ENCODE measurements around the gene FRZB.

FRZB gene

DNA sequence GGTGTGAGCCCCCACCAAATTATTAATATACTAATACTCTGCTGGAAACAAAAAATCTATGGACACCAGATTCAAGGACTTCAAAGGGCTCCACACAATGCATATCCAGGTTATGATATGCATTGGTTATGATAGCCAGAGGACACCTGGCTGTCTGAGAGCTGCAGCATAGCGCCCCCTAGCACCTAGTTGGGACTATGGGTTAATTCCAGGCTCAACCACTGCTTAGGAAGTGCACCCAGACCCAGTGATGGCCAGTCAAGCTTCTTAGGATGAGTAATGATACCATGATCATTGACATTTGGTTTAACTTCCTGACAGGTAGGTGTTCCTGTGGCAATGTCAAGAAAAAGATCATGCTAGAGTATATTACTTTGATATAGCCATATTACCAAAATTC, 3.8 kb upstream of the FRZB start:
- H3K4me2 ChIP-seq (ENCODE audit: low read length) = no peak overlapping the region
- no peaks in the 10 kb centered on the region for H3F3A ChIP-seq (ENCODE audit: insufficient read depth, low read length)
- H3K9me2 ChIP-seq (ENCODE audit: low read depth, low read length) = no peaks in the 10 kb centered on the region
- H3K36me3 ChIP-seq (ENCODE audit: insufficient read depth, low read length) = no peaks in the 10 kb centered on the region
- TF ChIP-seq, protein P1, sequence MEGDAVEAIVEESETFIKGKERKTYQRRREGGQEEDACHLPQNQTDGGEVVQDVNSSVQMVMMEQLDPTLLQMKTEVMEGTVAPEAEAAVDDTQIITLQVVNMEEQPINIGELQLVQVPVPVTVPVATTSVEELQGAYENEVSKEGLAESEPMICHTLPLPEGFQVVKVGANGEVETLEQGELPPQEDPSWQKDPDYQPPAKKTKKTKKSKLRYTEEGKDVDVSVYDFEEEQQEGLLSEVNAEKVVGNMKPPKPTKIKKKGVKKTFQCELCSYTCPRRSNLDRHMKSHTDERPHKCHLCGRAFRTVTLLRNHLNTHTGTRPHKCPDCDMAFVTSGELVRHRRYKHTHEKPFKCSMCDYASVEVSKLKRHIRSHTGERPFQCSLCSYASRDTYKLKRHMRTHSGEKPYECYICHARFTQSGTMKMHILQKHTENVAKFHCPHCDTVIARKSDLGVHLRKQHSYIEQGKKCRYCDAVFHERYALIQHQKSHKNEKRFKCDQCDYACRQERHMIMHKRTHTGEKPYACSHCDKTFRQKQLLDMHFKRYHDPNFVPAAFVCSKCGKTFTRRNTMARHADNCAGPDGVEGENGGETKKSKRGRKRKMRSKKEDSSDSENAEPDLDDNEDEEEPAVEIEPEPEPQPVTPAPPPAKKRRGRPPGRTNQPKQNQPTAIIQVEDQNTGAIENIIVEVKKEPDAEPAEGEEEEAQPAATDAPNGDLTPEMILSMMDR (IDR thresholded peaks at IDR 0.05; ENCODE audit: low read length) = peak; percentile 52; the same call in 1 of the 2 replicates
- TF ChIP-seq EZH2 (IDR thresholded peaks at IDR 0.05; ENCODE audit: borderline replicate concordance, low read length) = no peak
- no peaks in the 10 kb centered on the region for H4K20me1 ChIP-seq (ENCODE audit: insufficient read depth, low read length)
- no peaks in the 10 kb centered on the region for H3K27me3 ChIP-seq (ENCODE audit: insufficient read depth, low read length)
- H3K9me3 ChIP-seq (ENCODE audit: low read length) = no peaks in the 10 kb centered on the region
- H2AFZ ChIP-seq (ENCODE audit: low read length) = no peak overlapping the region
- no peaks in the 10 kb centered on the region for H3K79me2 ChIP-seq (ENCODE audit: insufficient read depth, low read length)
- no peak overlapping the region for H3K4me3 ChIP-seq (ENCODE audit: low read depth, low read length, poor library complexity, severe bottlenecking)
- H3K27ac ChIP-seq (ENCODE audit: low read depth, low read length, poor library complexity, severe bottlenecking) = no peak overlapping the region
- no peak overlapping the region for H3K9ac ChIP-seq (ENCODE audit: low read length)
- H3K4me1 ChIP-seq (ENCODE audit: insufficient read depth, low read length, severe bottlenecking) = peaks cover 8% of the 10 kb centered on the region

DNA sequence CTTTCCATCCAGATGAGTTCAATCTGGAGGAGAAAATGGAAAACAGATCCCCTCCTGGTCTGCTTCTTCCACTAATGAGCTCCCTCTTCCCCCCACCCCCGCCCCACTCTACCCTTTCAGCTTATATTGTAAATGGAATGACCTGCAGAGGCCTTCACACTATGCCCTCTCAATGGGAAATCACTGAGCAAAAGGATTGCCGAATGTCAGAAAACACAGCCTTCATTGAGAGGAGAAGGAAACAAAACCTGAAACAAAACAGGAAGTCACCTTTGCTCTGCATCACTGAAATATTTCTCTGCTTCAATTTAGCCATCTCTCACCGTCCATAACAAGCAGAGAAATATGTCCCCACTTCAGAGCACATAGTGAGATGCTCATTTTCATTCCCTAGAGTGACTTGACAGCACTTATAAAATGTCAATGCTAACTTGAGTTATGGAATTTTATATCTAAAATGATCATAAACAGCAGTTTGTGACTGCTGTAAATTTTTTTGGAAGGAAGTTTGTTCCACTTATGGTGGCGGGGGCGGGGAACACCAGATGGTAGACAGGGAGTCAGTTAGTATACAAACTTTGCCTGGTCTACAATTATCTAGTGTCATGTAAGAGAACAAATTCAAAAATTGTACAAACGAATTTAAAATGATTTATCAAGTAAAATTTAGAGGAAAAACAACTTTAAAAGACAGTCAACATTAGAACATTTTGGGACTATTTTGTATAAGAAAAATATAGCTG, 1.8 kb upstream of the FRZB start:
- no peaks in the 10 kb centered on the region for H3K9me2 ChIP-seq (ENCODE audit: low read depth, low read length)
- peak overlapping the region; percentile 22; the same call in 1 of the 2 replicates for H3K4me2 ChIP-seq (ENCODE audit: low read length)
- H4K20me1 ChIP-seq (ENCODE audit: insufficient read depth, low read length) = no peaks in the 10 kb centered on the region
- H3K36me3 ChIP-seq (ENCODE audit: insufficient read depth, low read length) = no peaks in the 10 kb centered on the region
- H3K4me1 ChIP-seq (ENCODE audit: insufficient read depth, low read length, severe bottlenecking) = peaks cover 8% of the 10 kb centered on the region
- no peaks in the 10 kb centered on the region for H3F3A ChIP-seq (ENCODE audit: insufficient read depth, low read length)
- H3K27ac ChIP-seq (ENCODE audit: low read depth, low read length, poor library complexity, severe bottlenecking) = no peak overlapping the region
- TF ChIP-seq EZH2 (IDR thresholded peaks at IDR 0.05; ENCODE audit: borderline replicate concordance, low read length) = no peak
- TF ChIP-seq, protein P1 (IDR thresholded peaks at IDR 0.05; ENCODE audit: low read length) = no peak
- no peaks in the 10 kb centered on the region for H3K9me3 ChIP-seq (ENCODE audit: low read length)
- no peak overlapping the region for H3K9ac ChIP-seq (ENCODE audit: low read length)
- H2AFZ ChIP-seq (ENCODE audit: low read length) = no peak overlapping the region
- no peak overlapping the region for H3K4me3 ChIP-seq (ENCODE audit: low read depth, low read length, poor library complexity, severe bottlenecking)
- no peaks in the 10 kb centered on the region for H3K27me3 ChIP-seq (ENCODE audit: insufficient read depth, low read length)
- no peaks in the 10 kb centered on the region for H3K79me2 ChIP-seq (ENCODE audit: insufficient read depth, low read length)

DNA sequence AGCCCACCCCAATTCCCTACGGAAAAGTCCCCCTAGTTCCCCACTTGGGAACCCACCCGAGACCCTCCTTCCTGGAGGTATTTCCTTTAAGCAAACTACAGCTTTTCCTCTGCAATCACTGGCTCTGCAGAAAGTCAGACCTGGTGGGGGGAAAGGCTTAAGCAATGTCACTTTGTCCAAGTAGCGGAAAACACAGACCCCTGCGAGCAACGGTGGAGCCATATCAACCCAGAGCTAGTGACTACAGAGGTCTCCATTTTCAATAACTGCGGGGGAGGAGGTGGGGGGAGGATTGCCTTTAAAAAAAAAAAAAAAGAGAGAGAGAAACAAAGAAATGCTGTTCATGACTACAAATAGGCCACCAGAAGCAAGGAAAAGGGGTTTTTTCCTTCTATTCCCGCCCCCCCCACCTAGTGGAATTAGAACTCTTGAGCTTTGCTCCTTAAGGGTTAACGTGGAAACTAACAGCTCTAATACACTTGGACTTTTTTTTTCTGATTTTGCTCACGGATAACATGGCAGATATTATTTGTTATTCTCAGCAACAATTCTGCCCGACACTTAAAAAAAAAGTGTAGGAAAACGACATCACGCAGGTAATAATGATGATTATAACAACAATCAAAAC, 1.1 kb upstream of the FRZB start:
- Histone ChIP-seq H3K9me3 (ENCODE audit: low read length) (no peaks in the 10 kb centered on the region), H3K27ac (ENCODE audit: low read depth, low read length, poor library complexity, severe bottlenecking) (no peak overlapping the region), H3K4me2 (ENCODE audit: low read length) (no peak overlapping the region), H3K27me3 (ENCODE audit: insufficient read depth, low read length) (no peaks in the 10 kb centered on the region), H4K20me1 (ENCODE audit: insufficient read depth, low read length) (no peaks in the 10 kb centered on the region), H3K4me3 (ENCODE audit: low read depth, low read length, poor library complexity, severe bottlenecking) (no peak overlapping the region), H3K9me2 (ENCODE audit: low read depth, low read length) (no peaks in the 10 kb centered on the region), H3K79me2 (ENCODE audit: insufficient read depth, low read length) (no peaks in the 10 kb centered on the region), H2AFZ (ENCODE audit: low read length) (no peak overlapping the region), H3K36me3 (ENCODE audit: insufficient read depth, low read length) (no peaks in the 10 kb centered on the region), H3K4me1 (ENCODE audit: insufficient read depth, low read length, severe bottlenecking) (peaks cover 8% of the 10 kb centered on the region), H3K9ac (ENCODE audit: low read length) (no peak overlapping the region), H3F3A (ENCODE audit: insufficient read depth, low read length) (no peaks in the 10 kb centered on the region)
- TF ChIP-seq, protein P1 (IDR thresholded peaks at IDR 0.05; ENCODE audit: low read length) = no peak
- TF ChIP-seq EZH2 (IDR thresholded peaks at IDR 0.05; ENCODE audit: borderline replicate concordance, low read length) = no peak

Measured in OCI-LY1 (cell line).